Ovary (tissue), 9 donors: Measurements from ENCODE around the gene OSBPL5. TPM values are rescaled to one million over a fixed set of nuclear protein-coding genes. Genes with fewer than 3 reads are reported as not detected.

ENCODE experiments used
- DNase-seq, 5 donors: peaks; one replicate each; pipeline ENCODE4 v3.0.0-alpha.2; 2019 to 2020
- H3K27ac ChIP-seq, 2 donors: fragments of 200-600 bp; one replicate each; pipeline versions ENCODE4 v1.5.1 to v1.8.0; 2019 to 2022
- H3K27me3 ChIP-seq: fragments of 200-600 bp; one replicate; pipeline ENCODE4 v1.8.0; 2022
- H3K36me3 ChIP-seq: fragments of 200-600 bp; sonication (generic); one replicate; pipeline ENCODE4 v1.5.1; 2019
- H3K4me1 ChIP-seq: one replicate; pipeline ENCODE4 v1.8.1; 2013; ENCODE audit warnings: mild to moderate bottlenecking, moderate library complexity; ENCODE audit not compliant: insufficient read depth
- H3K4me3 ChIP-seq: fragments of 200-600 bp; sonication (generic); one replicate; pipeline ENCODE4 v1.5.1; 2017
- H3K9me3 ChIP-seq, 2 donors: fragments of 200-600 bp in 1 of 2; sonication (generic) in 1 of 2; one replicate each; pipeline versions ENCODE4 v1.5.1 to v1.8.1; 2013 to 2019; ENCODE audit warnings: mild to moderate bottlenecking in 1 of 2, moderate library complexity in 1 of 2
- EP300 ChIP-seq: sonication (generic); formaldehyde crosslinking; IDR thresholded peaks from one replicate; pipeline ENCODE4 v1.6.1; 2017; ENCODE audit warnings: antibody characterized with exemption
- POLR2A ChIP-seq: fragments of 450-650 bp; IDR thresholded peaks from one replicate; pipeline ENCODE4 v1.6.1; 2017; ENCODE audit warnings: antibody characterized with exemption, mild to moderate bottlenecking, moderate library complexity
- WGBS, 3 donors: extraction: QIAGEN DNeasy Blood & Tissue Kit in 1 of 3; methylation state at CpG; one replicate each; pipeline versions ENCODE4 v1.1.5 to v1.1.7; 2013 to 2017; 5-methylcytosine and 5-hydroxymethylcytosine counted together
- intact Hi-C, 4 donors: fragments of 100-400 bp; cut with DNase I; formaldehyde crosslinking; loops; one replicate each; pipeline versions ENCODE4 v1.11.0 to v1.15.1; 2022 to 2023
- polyA plus RNA-seq, 2 donors: library from polyadenylated mRNA; stranded (reverse); fragments of 200-250 nt in 1 of 2; fragments of 350-450 nt in 1 of 2; fragmentation: Illumina TruSeq in 1 of 2; extraction: RNeasy Lipid Tissue Mini Kit (QIAGEN cat#74804) in 1 of 2; gene quantifications; one replicate each; pipeline ENCODE4 v1.2.3, GENCODE V29; 2013 to 2014
- total RNA-seq, 7 donors: library from RNA; depleted of rRNA in 2 of 7; stranded (reverse); fragments of >200 nt in 2 of 7; fragmentation: NEBNext Ultra II Directional in 3 of 7; extraction: Animal tissue kit (Norgen Biotek cat#: 25700) in 3 of 7; gene quantifications; one replicate each; pipeline versions ENCODE4 v1.1.0 to v1.2.4, GENCODE V29; 2016 to 2023
- TF ChIP-seq, protein P1 (sequence below), 3 donors: fragments of 450-650 bp in 2 of 3; fragments of 200-600 bp in 1 of 3; IDR thresholded peaks; one replicate each; pipeline versions ENCODE4 v1.5.1 to v1.8.0; 2016 to 2022; ENCODE audit warnings: antibody characterized with exemption in 3 of 3, mild to moderate bottlenecking in 1 of 3
- donor health status: DM: no; HTN: no; CAD: no; lungs with moderate emphysema.
- donor health status: DM: no; HTN: no; CAD: no.
- donor health status: Bipolar disorder and iron deficiency.
- donor health status: DM: yes; HTN: yes; CAD: no.
- donor health status: DM: no; HTN: no; CAD: no.
- donor health status: DM: yes; HTN: yes; CAD: no.

OSBPL5 gene
- total and polyA plus RNA-seq, 9 donors, result 3.0 to 41.0 (median 23.3) TPM

DNA sequence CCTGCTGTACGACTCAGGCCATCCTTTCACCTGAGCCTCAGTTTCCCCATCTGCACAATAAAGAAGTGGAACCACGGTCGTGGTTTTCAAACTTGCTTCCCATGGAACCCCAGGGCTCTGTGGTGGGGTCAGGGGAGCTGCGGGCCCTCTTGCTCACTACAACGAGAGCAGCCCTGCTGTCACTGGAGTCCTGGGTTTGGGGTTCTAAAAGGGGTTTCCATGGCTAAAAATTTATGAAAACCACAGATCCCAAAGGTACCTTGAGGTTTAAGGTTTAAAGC is 62.5 kb downstream of the OSBPL5 start:
- no peaks in the 10 kb centered on the region for H3K9me3 ChIP-seq
- TF ChIP-seq EP300, result no peak
- TF ChIP-seq, protein P1, sequence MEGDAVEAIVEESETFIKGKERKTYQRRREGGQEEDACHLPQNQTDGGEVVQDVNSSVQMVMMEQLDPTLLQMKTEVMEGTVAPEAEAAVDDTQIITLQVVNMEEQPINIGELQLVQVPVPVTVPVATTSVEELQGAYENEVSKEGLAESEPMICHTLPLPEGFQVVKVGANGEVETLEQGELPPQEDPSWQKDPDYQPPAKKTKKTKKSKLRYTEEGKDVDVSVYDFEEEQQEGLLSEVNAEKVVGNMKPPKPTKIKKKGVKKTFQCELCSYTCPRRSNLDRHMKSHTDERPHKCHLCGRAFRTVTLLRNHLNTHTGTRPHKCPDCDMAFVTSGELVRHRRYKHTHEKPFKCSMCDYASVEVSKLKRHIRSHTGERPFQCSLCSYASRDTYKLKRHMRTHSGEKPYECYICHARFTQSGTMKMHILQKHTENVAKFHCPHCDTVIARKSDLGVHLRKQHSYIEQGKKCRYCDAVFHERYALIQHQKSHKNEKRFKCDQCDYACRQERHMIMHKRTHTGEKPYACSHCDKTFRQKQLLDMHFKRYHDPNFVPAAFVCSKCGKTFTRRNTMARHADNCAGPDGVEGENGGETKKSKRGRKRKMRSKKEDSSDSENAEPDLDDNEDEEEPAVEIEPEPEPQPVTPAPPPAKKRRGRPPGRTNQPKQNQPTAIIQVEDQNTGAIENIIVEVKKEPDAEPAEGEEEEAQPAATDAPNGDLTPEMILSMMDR (IDR thresholded peaks at IDR 0.05), result no peak
- no peak for TF ChIP-seq POLR2A
- H3K4me1 ChIP-seq, result no peaks in the 10 kb centered on the region
- H3K36me3 ChIP-seq, result no peaks in the 10 kb centered on the region
- no peak for DNase-seq
- no peak overlapping the region for H3K4me3 ChIP-seq
- H3K27me3 ChIP-seq, result no peaks in the 10 kb centered on the region
- no peak overlapping the region for H3K27ac ChIP-seq
- WGBS, 3 donors, result 91 to 100% (median 94%) methylated on average over 5 of the region's 5 CpGs
- intact Hi-C loops, result loop anchor here in 1 of 4 donors (10.0 kb wide), 1 partner anchor 112 kb away; the partner anchor contains the start of gene MRGPRG

DNA sequence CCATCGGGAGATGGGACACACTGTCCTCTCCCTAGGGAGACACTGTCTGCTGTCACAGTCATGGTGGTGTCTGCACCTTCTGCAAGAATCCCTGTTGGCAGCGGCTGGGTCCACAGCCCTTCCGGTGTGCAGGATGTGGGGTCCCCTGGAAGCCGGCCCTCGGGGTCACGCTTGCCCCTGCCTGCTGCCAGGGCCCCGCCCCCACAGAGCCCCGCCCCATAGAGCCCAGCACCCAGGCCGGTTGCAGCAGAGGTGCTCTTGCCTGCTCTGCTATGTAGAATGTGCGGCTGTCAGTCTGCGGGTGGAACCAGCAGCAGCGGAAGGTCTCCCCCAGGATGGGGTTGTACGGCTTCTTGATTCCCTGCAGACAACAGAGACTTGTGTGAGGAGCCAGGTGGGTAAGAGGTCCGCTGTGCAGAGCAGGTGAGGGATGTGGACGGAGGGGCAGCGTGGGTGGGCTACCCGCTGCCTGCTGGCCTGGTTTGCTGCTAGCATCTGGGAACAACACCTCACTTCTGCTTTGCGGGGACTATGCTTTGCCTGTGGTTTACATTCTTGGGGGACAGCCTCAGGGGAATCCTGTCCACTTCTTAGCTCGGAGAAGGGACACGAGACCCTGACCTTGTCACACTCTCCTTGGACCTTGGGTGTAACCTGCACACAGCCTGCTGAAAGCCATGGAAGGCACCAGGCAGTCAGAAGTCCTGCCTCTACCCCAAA is 63.0 kb downstream of the OSBPL5 start:
- H3K9me3 ChIP-seq, result no peaks in the 10 kb centered on the region
- no peaks in the 10 kb centered on the region for H3K27me3 ChIP-seq
- H3K36me3 ChIP-seq, result no peaks in the 10 kb centered on the region
- WGBS, 3 donors, result 84 to 90% (median 84%) methylated on average over 13 to 20 of the region's 20 CpGs
- TF ChIP-seq, protein P1 (IDR thresholded peaks at IDR 0.05), result no peak
- TF ChIP-seq EP300 (no peak), POLR2A (no peak)
- intact Hi-C loops, result loop anchor here in 1 of 4 donors (10.0 kb wide), 1 partner anchor 113 kb away; the partner anchor contains the start of gene MRGPRG
- no peak overlapping the region for H3K4me3 ChIP-seq
- H3K27ac ChIP-seq, result no peak overlapping the region
- peak in 1 of 5 donors; percentile 30 for DNase-seq
- H3K4me1 ChIP-seq, result no peaks in the 10 kb centered on the region

DNA sequence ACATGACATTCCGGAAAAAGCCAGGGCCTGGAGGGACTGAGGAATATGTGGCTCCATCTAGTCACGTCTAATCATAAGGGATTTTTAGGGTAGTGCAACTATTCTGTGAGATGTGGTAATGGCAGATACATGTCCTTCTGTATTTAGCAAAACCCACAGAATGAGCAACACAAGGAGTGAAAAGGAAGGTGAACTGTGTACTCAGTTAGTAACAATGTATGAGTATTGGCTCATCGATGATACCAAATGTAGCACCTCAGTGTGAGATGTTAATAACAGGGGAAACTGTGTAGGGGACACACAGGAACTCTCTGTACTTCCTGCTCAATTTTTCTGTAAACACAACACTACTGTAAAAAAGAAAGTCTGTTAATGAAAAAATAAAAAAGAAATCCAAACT is 65.9 kb downstream of the OSBPL5 start:
- Histone ChIP-seq H3K36me3 (no peaks in the 10 kb centered on the region), H3K4me1 (no peaks in the 10 kb centered on the region), H3K4me3 (no peak overlapping the region), H3K27ac (no peak overlapping the region), H3K27me3 (no peaks in the 10 kb centered on the region), H3K9me3 (no peaks in the 10 kb centered on the region)
- TF ChIP-seq POLR2A (no peak), EP300 (no peak)
- TF ChIP-seq, protein P1 (IDR thresholded peaks at IDR 0.05), result no peak
- DNase-seq, result no peak
- WGBS, 3 donors, result 69 to 79% (median 74%) methylated on average over 3 of the region's 3 CpGs
- intact Hi-C loops, result loop anchor here in 2 of 4 donors (10.0 kb wide), 2 partner anchors 64 to 564 kb away; no protein-coding TSS in a partner anchor

DNA sequence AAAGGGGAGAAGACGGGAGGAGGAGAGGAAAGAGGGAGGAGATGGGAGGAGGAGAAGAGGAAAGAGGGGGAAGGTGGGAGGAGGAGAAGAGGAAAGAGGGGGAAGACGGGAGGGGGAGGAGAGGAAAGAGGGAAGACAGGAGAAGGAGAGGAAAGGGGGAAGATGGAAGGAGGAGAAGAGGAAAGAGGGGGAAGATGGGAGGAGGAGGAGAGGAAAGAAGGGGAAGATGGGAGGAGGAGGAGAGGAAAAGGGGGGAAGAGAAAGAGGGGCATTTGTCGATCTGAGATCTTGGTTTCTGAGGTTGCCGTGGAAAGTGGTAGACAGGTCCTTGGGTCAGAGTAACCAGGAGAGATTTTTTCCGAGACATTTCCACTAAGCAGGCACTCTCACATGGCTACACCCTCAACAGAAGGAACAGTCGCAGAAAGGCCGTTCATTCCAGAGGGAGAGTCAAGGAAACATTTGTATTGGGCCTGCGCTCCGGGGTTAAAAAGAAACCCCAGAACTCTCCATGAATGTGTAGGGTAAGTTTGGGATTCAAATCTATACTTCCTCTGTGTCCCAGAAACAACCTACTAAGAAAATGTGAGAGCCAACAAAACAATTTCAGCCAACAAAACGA is 68.1 kb downstream of the OSBPL5 start:
- peak in 1 of 5 donors; percentile 3 for DNase-seq
- no peaks in the 10 kb centered on the region for H3K36me3 ChIP-seq
- no peaks in the 10 kb centered on the region for H3K27me3 ChIP-seq
- no peaks in the 10 kb centered on the region for H3K9me3 ChIP-seq
- TF ChIP-seq, protein P1 (IDR thresholded peaks at IDR 0.05), result no peak
- intact Hi-C loops, result loop anchor here in 2 of 4 donors (10.0 kb wide), 2 partner anchors 62 to 562 kb away; no protein-coding TSS in a partner anchor
- no peak overlapping the region for H3K4me3 ChIP-seq
- H3K4me1 ChIP-seq, result no peaks in the 10 kb centered on the region
- WGBS, 3 donors, result 88 to 91% (median 89%) methylated on average over 10 of the region's 10 CpGs
- no peak overlapping the region for H3K27ac ChIP-seq
